GM10266 (cell line): ENCODE results near the gene DNAH17.

Source experiments
- DNase-seq: peaks from one replicate; pipeline ENCODE4 v3.0.0; 2012; ENCODE audit errors: extremely low spot score
- CTCF ChIP-seq: IDR thresholded peaks from 2 replicates; pipeline ENCODE4 v1.5.1; 2012; ENCODE audit warnings: mild to moderate bottlenecking, low read depth; ENCODE audit not compliant: control insufficient read depth, insufficient read depth; ENCODE audit errors: missing control alignments

Gene DNAH17

GRCh38 chr17:78499715-78500540 lies 77.3 kb downstream of the DNAH17 start:
- no peak for DNase-seq
- no peak for TF ChIP-seq CTCF

- no peak for TF ChIP-seq CTCF
- DNase-seq, result no peak
Observed at GRCh38 chr17:78498848-78499247, 78.3 kb downstream of the DNAH17 start.

- peak; percentile 85 for DNase-seq
- peak; percentile 80 for TF ChIP-seq CTCF
Observed at GRCh38 chr17:78497115-78497540, 80.1 kb downstream of the DNAH17 start.

GRCh38 chr17:78496311-78496710 lies 80.9 kb downstream of the DNAH17 start:
- TF ChIP-seq CTCF, result no peak

GRCh38 chr17:78495634-78496033 lies 81.6 kb downstream of the DNAH17 start:
- TF ChIP-seq CTCF, result no peak
- DNase-seq, result no peak

More at GRCh38 chr17:78496311-78496710, 80.9 kb downstream of the DNAH17 start:
- DNase-seq, result no peak

GRCh38 chr17:78494696-78495330 lies 82.4 kb downstream of the DNAH17 start:
- no peak for DNase-seq
- TF ChIP-seq CTCF, result no peak
